Mesothelial cell of epicardium (in vitro differentiated cells): Measurements from ENCODE around the gene MOV10. TPM values are rescaled to one million over a fixed set of nuclear protein-coding genes. Genes with fewer than 3 reads are reported as not detected.

Experiments used
- DNase-seq, 2 experiments: peaks; one replicate each; pipeline ENCODE4 v3.0.0; 2021; ENCODE audit warnings: low spot score in 2 of 2; ENCODE audit not compliant: unreplicated experiment in 2 of 2
- H3K27ac Mint-ChIP-seq: 2 replicates; pipeline ENCODE4 v1.8.0; 2021; ENCODE audit warnings: mixed read lengths
- H3K27me3 Mint-ChIP-seq: 2 replicates; pipeline ENCODE4 v1.8.0; 2021; ENCODE audit warnings: low read depth, mixed read lengths
- H3K36me3 Mint-ChIP-seq: 2 replicates; pipeline ENCODE4 v1.8.0; 2021; ENCODE audit warnings: mixed read lengths
- H3K4me1 Mint-ChIP-seq: 2 replicates; pipeline ENCODE4 v1.8.0; 2021; ENCODE audit warnings: mixed read lengths
- H3K4me3 Mint-ChIP-seq: 2 replicates; pipeline ENCODE4 v1.8.0; 2021; ENCODE audit warnings: mild to moderate bottlenecking, moderate library complexity, mixed read lengths
- H3K9me3 Mint-ChIP-seq: 2 replicates; pipeline ENCODE4 v1.8.0; 2021; ENCODE audit warnings: mixed read lengths
- CTCF ChIP-seq: fragments of 200-600 bp; sonication (generic); IDR thresholded peaks from one replicate; pipeline ENCODE4 v1.5.0; 2021; ENCODE audit warnings: antibody characterized with exemption; ENCODE audit not compliant: unreplicated experiment
- total RNA-seq: library from RNA; stranded (reverse); gene quantifications from 3 replicates; pipeline ENCODE4 v1.2.1, GENCODE V29; 2021

MOV10 gene
- total RNA-seq, 1 donor from 2014 or later, result 163 TPM

DNA sequence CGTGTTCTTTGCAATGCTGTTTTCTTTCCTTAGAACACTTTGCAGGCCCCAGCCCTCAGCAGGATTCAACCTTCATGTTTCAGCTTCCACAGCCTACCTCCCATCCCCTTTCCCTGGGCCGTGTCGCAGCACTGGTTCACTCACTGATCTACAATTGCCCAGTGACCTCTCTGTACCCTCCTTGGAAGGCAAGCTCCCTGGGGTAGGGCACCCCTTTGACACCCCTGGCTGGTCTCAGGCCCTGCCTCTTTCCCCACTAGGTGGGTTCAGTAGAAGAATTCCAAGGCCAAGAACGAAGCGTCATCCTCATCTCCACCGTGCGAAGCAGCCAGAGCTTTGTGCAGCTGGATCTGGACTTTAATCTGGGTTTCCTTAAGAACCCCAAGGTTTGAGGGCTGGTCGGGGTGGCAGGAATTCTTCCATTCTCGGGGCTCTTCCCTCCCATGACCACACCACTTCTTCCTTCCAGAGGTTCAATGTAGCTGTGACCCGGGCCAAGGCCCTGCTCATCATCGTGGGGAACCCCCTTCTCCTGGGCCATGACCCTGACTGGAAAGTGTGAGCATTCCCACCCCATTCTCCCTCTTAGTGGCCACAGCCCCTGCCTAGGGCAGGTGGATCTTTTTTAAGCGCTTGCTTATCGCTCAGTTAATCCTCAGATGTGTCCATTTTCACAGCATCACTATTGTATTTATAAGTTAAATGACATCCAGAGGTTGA lies 25.1 kb downstream of the MOV10 start:
- no peak for DNase-seq
- no peak for TF ChIP-seq CTCF
- Mint-ChIP-seq H3K4me3 (no peak overlapping the region), H3K36me3 (peaks cover 29% of the 10 kb centered on the region), H3K9me3 (no peaks in the 10 kb centered on the region), H3K27me3 (no peaks in the 10 kb centered on the region), H3K27ac (peak overlapping the region; percentile 98), H3K4me1 (peaks cover 70% of the 10 kb centered on the region)

DNA sequence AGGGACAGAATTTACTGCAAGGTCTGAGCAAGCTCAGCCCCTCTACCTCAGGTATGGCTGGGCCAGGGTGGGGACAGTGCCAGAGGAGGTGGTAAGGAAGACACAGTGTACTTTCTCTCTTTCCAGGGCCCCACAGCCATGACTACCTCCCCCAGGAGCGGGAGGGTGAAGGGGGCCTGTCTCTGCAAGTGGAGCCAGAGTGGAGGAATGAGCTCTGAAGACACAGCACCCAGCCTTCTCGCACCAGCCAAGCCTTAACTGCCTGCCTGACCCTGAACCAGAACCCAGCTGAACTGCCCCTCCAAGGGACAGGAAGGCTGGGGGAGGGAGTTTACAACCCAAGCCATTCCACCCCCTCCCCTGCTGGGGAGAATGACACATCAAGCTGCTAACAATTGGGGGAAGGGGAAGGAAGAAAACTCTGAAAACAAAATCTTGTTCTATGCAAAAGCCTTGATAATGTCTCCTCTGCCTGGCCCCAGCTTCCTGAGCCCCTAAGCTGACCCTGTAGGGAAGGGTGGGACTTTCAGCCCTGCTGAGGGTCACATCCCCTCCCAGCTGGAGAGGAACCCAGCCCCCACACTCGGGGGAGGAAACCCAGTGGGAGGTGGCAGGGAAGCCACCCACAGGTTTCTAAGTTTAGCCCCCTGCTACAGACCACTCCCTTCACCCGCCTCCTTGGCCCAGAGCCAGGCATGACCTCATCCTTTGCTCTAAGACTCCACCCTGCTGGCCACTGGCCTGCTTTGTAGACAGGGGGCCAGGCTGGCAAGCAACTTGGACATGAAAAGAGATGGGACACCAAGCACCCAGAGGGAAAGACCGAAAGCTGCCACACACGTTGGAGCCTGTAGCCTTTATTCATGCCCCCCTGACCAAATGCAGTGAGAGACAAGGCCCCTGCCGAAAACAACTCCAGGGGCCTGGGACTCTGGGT lies 26.1 kb downstream of the MOV10 start:
- no peaks in the 10 kb centered on the region for H3K27me3 Mint-ChIP-seq
- H3K36me3 Mint-ChIP-seq, result peaks cover 25% of the 10 kb centered on the region
- peak overlapping the region; percentile 98 for H3K27ac Mint-ChIP-seq
- peak overlapping the region; percentile 38 for H3K4me3 Mint-ChIP-seq
- peaks cover 79% of the 10 kb centered on the region for H3K4me1 Mint-ChIP-seq
- DNase-seq, result peak; percentile 87 to 95
- no peaks in the 10 kb centered on the region for H3K9me3 Mint-ChIP-seq
- TF ChIP-seq CTCF, result no peak

- Mint-ChIP-seq H3K27ac (peak overlapping the region; percentile 98), H3K9me3 (no peaks in the 10 kb centered on the region)
These were observed 27.0 kb downstream of the MOV10 start for GRCh38 chr1:112701227-112702066.

DNA sequence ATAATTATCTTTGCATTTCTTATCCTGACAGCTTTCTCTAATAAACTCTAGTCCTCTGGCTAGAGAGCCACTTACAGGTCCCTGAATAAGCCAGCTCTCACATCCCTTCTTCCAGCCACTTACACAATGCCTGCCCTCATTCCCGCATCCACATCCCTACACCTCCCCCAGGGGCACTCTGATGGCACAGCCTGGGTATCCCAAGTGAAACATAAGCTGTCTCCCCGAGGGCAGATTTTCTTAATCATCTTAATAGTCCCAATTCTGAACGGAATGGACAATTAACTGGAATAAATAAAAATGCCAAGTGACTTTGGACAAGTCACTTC lies 27.6 kb downstream of the MOV10 start:
- no peak for DNase-seq
- Mint-ChIP-seq H3K4me1 (peaks cover 87% of the 10 kb centered on the region), H3K9me3 (no peaks in the 10 kb centered on the region), H3K36me3 (peaks cover 21% of the 10 kb centered on the region), H3K27me3 (no peaks in the 10 kb centered on the region), H3K27ac (peak overlapping the region; percentile 98), H3K4me3 (peak overlapping the region; percentile 5)
- no peak for TF ChIP-seq CTCF

More at GRCh38 chr1:112701227-112702066, 27.0 kb downstream of the MOV10 start:
- Mint-ChIP-seq H3K36me3 (peaks cover 25% of the 10 kb centered on the region), H3K4me1 (peaks cover 87% of the 10 kb centered on the region), H3K27me3 (no peaks in the 10 kb centered on the region), H3K4me3 (peak overlapping the region; percentile 38)
- TF ChIP-seq CTCF, result no peak
- DNase-seq, result no peak
